ENCODE data around the gene STX1A. TPM values are rescaled to one million over a fixed set of nuclear protein-coding genes. Genes with fewer than 3 reads are reported as not detected.
"Not testable (repeated sequence)": the region's sequence is repeated elsewhere in the genome, so short reads cannot be mapped to it uniquely, and the experiment has no call there.

The STX1A gene
- total RNA-seq, 4 donors from 2014 or later = 3.6 to 10.4 (median 4.8) TPM

DNA sequence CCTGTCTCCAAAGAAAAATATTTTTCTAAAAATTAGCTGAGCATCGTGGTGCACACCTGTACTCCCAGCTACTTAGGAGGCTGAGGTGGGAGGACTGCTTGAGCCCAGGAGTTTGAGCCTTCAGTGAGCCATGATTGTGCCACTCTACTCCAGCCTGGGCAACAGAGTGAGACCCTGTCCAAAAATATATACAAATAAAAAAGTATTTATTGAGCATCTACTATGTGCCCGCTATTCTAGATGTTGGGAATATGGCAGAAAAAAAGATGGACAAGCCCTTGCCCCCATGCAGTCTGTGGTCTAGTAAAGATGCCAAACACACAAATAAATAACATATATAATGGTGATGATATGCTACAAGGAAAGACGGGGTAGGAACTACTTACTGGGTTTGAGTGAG, 4.3 kb upstream of the STX1A start:
- ATAC-seq (ENCODE audit: low FRiP score) = no peak
- DNase-seq (ENCODE audit: low spot score) = no peak
- TF ChIP-seq, protein P1, sequence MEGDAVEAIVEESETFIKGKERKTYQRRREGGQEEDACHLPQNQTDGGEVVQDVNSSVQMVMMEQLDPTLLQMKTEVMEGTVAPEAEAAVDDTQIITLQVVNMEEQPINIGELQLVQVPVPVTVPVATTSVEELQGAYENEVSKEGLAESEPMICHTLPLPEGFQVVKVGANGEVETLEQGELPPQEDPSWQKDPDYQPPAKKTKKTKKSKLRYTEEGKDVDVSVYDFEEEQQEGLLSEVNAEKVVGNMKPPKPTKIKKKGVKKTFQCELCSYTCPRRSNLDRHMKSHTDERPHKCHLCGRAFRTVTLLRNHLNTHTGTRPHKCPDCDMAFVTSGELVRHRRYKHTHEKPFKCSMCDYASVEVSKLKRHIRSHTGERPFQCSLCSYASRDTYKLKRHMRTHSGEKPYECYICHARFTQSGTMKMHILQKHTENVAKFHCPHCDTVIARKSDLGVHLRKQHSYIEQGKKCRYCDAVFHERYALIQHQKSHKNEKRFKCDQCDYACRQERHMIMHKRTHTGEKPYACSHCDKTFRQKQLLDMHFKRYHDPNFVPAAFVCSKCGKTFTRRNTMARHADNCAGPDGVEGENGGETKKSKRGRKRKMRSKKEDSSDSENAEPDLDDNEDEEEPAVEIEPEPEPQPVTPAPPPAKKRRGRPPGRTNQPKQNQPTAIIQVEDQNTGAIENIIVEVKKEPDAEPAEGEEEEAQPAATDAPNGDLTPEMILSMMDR (IDR thresholded peaks at IDR 0.05) = no peak

DNA sequence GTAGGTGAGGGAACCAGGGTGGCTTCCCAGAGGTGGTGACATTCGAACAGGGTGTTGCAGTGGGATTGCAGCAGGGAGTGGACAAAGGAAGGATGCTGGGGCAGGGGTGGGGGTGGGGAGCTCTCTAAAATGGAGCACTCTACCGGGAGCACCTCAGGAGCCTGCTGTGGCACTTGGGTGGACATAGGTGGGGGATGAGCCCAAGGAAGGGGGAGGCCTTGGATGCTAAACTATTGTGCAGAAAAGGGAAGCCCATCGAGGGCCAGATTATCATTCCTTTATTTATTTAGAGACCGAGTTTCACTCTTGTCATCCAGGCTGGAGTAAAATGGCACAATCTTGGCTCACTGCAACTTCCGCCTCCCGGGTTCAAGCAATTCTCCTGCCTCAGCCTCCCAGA, 3.3 kb upstream of the STX1A start:
- no peak for DNase-seq (ENCODE audit: low spot score)
- ATAC-seq (ENCODE audit: low FRiP score) = no peak
- TF ChIP-seq, protein P1 (IDR thresholded peaks at IDR 0.05) = no peak

DNA sequence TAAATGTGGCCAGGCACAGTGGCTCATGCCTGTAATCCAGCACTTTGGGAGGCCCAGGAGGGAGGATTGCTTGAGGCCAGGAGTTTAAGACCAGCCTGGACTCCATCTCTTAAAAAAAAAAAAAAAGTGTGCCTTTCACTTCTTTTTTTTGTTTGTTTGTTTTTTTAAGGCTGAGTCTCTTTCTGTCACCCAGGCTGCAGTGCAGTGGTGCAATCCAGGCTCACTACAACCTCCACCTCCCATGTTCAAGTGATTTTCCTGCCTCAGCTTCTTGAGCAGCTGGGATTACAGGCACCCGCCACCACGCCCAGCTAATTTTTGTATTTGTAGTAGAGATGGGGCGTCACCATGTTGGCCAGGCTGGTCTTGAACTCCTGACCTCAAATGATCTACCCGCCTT, 2.7 kb upstream of the STX1A start:
- DNase-seq (ENCODE audit: low spot score); ATAC-seq (ENCODE audit: low FRiP score): not testable (repeated sequence)

DNA sequence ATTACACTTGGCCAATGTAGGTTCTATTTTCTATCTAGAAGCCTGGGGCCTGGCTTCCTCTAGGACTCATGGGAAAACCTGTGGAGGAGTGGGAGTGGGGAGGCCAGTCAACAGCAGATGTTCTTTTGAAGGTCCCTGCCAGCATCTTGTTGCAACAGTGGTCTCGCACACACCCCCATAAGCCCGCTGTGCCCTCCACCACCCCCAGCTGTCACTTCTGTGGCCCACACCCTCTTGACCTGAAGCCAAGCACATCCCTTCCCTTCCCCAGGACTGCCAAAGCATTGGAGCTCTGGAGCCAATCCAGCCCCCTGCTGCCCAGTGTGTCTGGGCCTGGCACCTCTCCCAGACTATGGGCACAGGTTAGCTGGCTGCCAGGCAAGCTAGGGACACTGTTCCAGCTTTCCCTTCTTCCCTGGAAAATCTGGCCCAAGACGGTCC, 1.9 kb upstream of the STX1A start:
- ATAC-seq (ENCODE audit: low FRiP score) (no peak), DNase-seq (ENCODE audit: low spot score) (no peak)
- TF ChIP-seq, protein P1 (IDR thresholded peaks at IDR 0.05) = no peak

DNA sequence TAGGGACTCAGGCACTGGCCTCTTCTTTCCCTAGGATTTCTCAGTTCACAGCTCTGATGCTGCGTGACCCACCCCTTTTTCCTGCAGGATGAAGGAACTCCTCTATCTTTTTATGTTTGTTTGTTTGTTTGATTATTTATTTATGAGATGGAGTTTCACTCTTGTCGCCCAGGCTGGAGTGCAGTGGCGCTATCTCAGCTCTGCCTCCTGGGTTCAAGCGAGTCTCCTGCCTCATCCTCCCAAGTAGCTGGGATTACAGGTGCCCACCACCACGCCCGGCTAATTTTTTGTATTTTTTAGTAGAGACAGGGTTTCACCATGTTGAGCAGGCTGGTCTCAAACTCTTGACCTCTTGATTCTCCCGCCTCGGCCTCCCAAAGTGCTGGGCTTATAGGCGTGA, 974 bp upstream of the STX1A start:
- ATAC-seq (ENCODE audit: low FRiP score); DNase-seq (ENCODE audit: low spot score): not testable (repeated sequence)

DNA sequence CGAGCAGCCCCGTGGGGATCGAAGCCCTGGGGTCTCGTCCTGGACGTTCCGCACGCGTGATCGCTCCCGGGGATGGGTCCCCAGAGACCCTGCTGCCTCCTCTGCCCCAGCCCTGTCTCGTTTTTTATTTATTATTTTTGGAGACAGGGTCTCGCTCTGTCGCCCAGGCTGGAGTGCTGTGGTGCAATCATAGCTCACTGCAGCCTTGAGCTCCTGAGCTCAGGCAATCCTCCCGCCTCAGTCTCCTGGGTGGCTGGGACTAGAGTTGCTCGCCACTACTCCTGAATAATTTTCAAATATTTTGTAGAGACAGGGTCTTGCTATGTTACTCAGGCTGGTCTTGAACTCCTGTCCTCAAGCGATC, 319 bp upstream of the STX1A start:
- DNase-seq (ENCODE audit: low spot score) = no peak
- TF ChIP-seq, protein P1 (IDR thresholded peaks at IDR 0.05) = no peak
- ATAC-seq (ENCODE audit: low FRiP score) = peak; percentile 11

DNA sequence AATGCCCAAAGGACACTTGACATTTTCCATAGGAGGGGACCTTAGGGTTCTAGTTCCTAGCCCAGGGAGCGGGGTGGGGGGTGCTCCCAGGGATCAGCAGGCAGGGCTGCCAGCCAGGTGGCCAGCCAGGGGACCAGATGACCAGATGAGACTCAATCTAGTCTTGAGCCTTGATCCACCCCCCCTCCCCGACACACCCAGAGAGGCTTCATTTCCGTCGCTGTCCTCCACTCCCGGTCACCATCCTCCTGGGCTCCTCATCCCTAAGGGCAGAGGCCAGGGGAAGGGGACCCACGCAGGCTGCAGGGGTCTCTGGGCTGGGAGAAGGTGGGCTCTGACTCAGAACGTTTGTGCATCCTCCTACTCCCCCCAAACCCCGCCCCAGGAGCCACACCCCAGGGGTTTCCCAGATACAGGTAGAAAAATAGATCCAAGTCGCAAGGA, 1.0 kb downstream of the STX1A start:
- TF ChIP-seq, protein P1 (IDR thresholded peaks at IDR 0.05) = no peak
- no peak for ATAC-seq (ENCODE audit: low FRiP score)
- no peak for DNase-seq (ENCODE audit: low spot score)

DNA sequence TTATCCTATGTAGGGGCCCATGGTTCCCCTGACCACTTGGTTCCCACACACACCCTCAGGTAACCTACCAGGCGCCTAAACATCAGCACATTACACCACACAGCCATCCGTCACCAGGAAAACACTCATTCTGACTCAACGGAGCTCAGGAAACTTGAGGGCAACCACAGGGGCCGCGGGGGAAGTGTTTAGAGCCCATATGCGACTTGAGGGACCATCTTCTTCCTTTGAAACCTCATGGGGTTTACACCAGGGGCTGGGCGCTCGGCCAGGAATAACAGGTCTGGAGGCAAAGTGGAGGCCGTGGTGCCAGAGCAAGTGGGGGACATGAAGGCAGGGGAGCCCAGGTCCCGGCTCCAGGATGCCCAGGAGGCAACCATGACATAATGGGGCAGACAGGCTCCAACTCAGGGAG, 1.5 kb downstream of the STX1A start:
- ATAC-seq (ENCODE audit: low FRiP score) (no peak), DNase-seq (ENCODE audit: low spot score) (no peak)
- TF ChIP-seq, protein P1 (IDR thresholded peaks at IDR 0.05) = no peak

Measured in omental fat pad (tissue), 4 donors.